Measurements from ENCODE around the gene RPS18.

The RPS18 gene

GRCh38 chr6:33295621-33296369, 23.9 kb downstream of the RPS18 start:
- no peak overlapping the region for H3K9ac ChIP-seq (ENCODE audit: low read length)
- H3K27me3 ChIP-seq (ENCODE audit: control insufficient read depth in 1 of 2, insufficient read depth in 2 of 2, low read length in 2 of 2), result no peaks in the 10 kb centered on the region
- no peak overlapping the region for H3K27ac ChIP-seq (ENCODE audit: low read depth, low read length)
- H3K36me3 ChIP-seq (ENCODE audit: insufficient read depth, low read length), result peaks cover 49% of the 10 kb centered on the region
- H3K4me3 ChIP-seq (ENCODE audit: low read depth in 1 of 2, low read length in 2 of 2), result no peak overlapping the region
- no peaks in the 10 kb centered on the region for H3K9me3 ChIP-seq (ENCODE audit: low read length)
- H3K4me1 ChIP-seq (ENCODE audit: insufficient read depth, low read length), result peaks cover 18% of the 10 kb centered on the region

- Histone ChIP-seq H3K4me1 (ENCODE audit: insufficient read depth, low read length) (peaks cover 18% of the 10 kb centered on the region), H3K9me3 (ENCODE audit: low read length) (no peaks in the 10 kb centered on the region), H3K36me3 (ENCODE audit: insufficient read depth, low read length) (peaks cover 40% of the 10 kb centered on the region), H3K4me3 (ENCODE audit: low read depth in 1 of 2, low read length in 2 of 2) (peak overlapping the region; percentile 24 to 63), H3K9ac (ENCODE audit: low read length) (peak overlapping the region; percentile 27), H3K27me3 (ENCODE audit: control insufficient read depth in 1 of 2, insufficient read depth in 2 of 2, low read length in 2 of 2) (no peaks in the 10 kb centered on the region), H3K27ac (ENCODE audit: low read depth, low read length) (peak overlapping the region; percentile 75)
These were observed 25.0 kb downstream of the RPS18 start for GRCh38 chr6:33296797-33297405.

- Histone ChIP-seq H3K27ac (ENCODE audit: low read depth, low read length) (peak overlapping the region; percentile 75), H3K4me1 (ENCODE audit: insufficient read depth, low read length) (peaks cover 18% of the 10 kb centered on the region), H3K9ac (ENCODE audit: low read length) (peak overlapping the region; percentile 27)
These were observed 25.6 kb downstream of the RPS18 start for GRCh38 chr6:33297406-33297955.

GRCh38 chr6:33297956-33298772, 26.3 kb downstream of the RPS18 start:
- no peaks in the 10 kb centered on the region for H3K9me3 ChIP-seq (ENCODE audit: low read length)
- H3K4me1 ChIP-seq (ENCODE audit: insufficient read depth, low read length), result peaks cover 18% of the 10 kb centered on the region
- peak overlapping the region; percentile 76 for H3K9ac ChIP-seq (ENCODE audit: low read length)
- no peaks in the 10 kb centered on the region for H3K27me3 ChIP-seq (ENCODE audit: control insufficient read depth in 1 of 2, insufficient read depth in 2 of 2, low read length in 2 of 2)
- H3K36me3 ChIP-seq (ENCODE audit: insufficient read depth, low read length), result peaks cover 28% of the 10 kb centered on the region
- H3K4me3 ChIP-seq (ENCODE audit: low read depth in 1 of 2, low read length in 2 of 2), result peak overlapping the region; percentile 86 to 96
- peak overlapping the region; percentile 98 for H3K27ac ChIP-seq (ENCODE audit: low read depth, low read length)

More at GRCh38 chr6:33297406-33297955, 25.6 kb downstream of the RPS18 start:
- Histone ChIP-seq H3K4me3 (ENCODE audit: low read depth in 1 of 2, low read length in 2 of 2) (peak overlapping the region; percentile 24 to 63), H3K36me3 (ENCODE audit: insufficient read depth, low read length) (peaks cover 35% of the 10 kb centered on the region), H3K27me3 (ENCODE audit: control insufficient read depth in 1 of 2, insufficient read depth in 2 of 2, low read length in 2 of 2) (no peaks in the 10 kb centered on the region), H3K9me3 (ENCODE audit: low read length) (no peaks in the 10 kb centered on the region)

GRCh38 chr6:33298773-33299236, 26.9 kb downstream of the RPS18 start, which contains the start of gene RGL2:
TSS of gene RGL2 (minus strand) at chr6:33298942. CDS start at chr6:33298610, 332 bp downstream.
- H3K9me3 ChIP-seq (ENCODE audit: low read length), result no peaks in the 10 kb centered on the region
- peak within 1 kb of the TSS; percentile 86 to 96 for H3K4me3 ChIP-seq (ENCODE audit: low read depth in 1 of 2, low read length in 2 of 2)
- H3K27me3 ChIP-seq (ENCODE audit: control insufficient read depth in 1 of 2, insufficient read depth in 2 of 2, low read length in 2 of 2), result no peaks in the 10 kb centered on the region
- H3K36me3 ChIP-seq (ENCODE audit: insufficient read depth, low read length), result peaks cover 24% of the 10 kb centered on the region
- peak within 1 kb of the TSS; percentile 98 for H3K27ac ChIP-seq (ENCODE audit: low read depth, low read length)
- H3K9ac ChIP-seq (ENCODE audit: low read length), result peak within 1 kb of the TSS; percentile 97
- H3K4me1 ChIP-seq (ENCODE audit: insufficient read depth, low read length), result peaks cover 18% of the 10 kb centered on the region

GRCh38 chr6:33299237-33299944, 27.5 kb downstream of the RPS18 start:
- H3K27me3 ChIP-seq (ENCODE audit: control insufficient read depth in 1 of 2, insufficient read depth in 2 of 2, low read length in 2 of 2), result no peaks in the 10 kb centered on the region
- peak overlapping the region; percentile 86 to 96 for H3K4me3 ChIP-seq (ENCODE audit: low read depth in 1 of 2, low read length in 2 of 2)
- peaks cover 25% of the 10 kb centered on the region for H3K36me3 ChIP-seq (ENCODE audit: insufficient read depth, low read length)
- peaks cover 18% of the 10 kb centered on the region for H3K4me1 ChIP-seq (ENCODE audit: insufficient read depth, low read length)
- H3K27ac ChIP-seq (ENCODE audit: low read depth, low read length), result peak overlapping the region; percentile 98
- H3K9me3 ChIP-seq (ENCODE audit: low read length), result no peaks in the 10 kb centered on the region
- peak overlapping the region; percentile 97 for H3K9ac ChIP-seq (ENCODE audit: low read length)

- Histone ChIP-seq H3K4me3 (ENCODE audit: low read depth in 1 of 2, low read length in 2 of 2) (no peak overlapping the region), H3K27ac (ENCODE audit: low read depth, low read length) (no peak overlapping the region), H3K4me1 (ENCODE audit: insufficient read depth, low read length) (peaks cover 14% of the 10 kb centered on the region), H3K36me3 (ENCODE audit: insufficient read depth, low read length) (peaks cover 31% of the 10 kb centered on the region), H3K27me3 (ENCODE audit: control insufficient read depth in 1 of 2, insufficient read depth in 2 of 2, low read length in 2 of 2) (no peaks in the 10 kb centered on the region), H3K9ac (ENCODE audit: low read length) (no peak overlapping the region), H3K9me3 (ENCODE audit: low read length) (no peaks in the 10 kb centered on the region)
These were observed 30.0 kb downstream of the RPS18 start for GRCh38 chr6:33301877-33302276.

- Histone ChIP-seq H3K4me3 (ENCODE audit: low read depth in 1 of 2, low read length in 2 of 2) (no peak overlapping the region), H3K9me3 (ENCODE audit: low read length) (no peaks in the 10 kb centered on the region), H3K9ac (ENCODE audit: low read length) (no peak overlapping the region), H3K36me3 (ENCODE audit: insufficient read depth, low read length) (peaks cover 31% of the 10 kb centered on the region), H3K27me3 (ENCODE audit: control insufficient read depth in 1 of 2, insufficient read depth in 2 of 2, low read length in 2 of 2) (no peaks in the 10 kb centered on the region), H3K4me1 (ENCODE audit: insufficient read depth, low read length) (peaks cover 7% of the 10 kb centered on the region), H3K27ac (ENCODE audit: low read depth, low read length) (no peak overlapping the region)
These were observed 32.3 kb downstream of the RPS18 start for GRCh38 chr6:33304216-33304615.

- peaks cover 5% of the 10 kb centered on the region for H3K4me1 ChIP-seq (ENCODE audit: insufficient read depth, low read length)
- no peak overlapping the region for H3K4me3 ChIP-seq (ENCODE audit: low read depth in 1 of 2, low read length in 2 of 2)
- H3K27ac ChIP-seq (ENCODE audit: low read depth, low read length), result no peak overlapping the region
- H3K9me3 ChIP-seq (ENCODE audit: low read length), result no peaks in the 10 kb centered on the region
- no peak overlapping the region for H3K9ac ChIP-seq (ENCODE audit: low read length)
- H3K27me3 ChIP-seq (ENCODE audit: control insufficient read depth in 1 of 2, insufficient read depth in 2 of 2, low read length in 2 of 2), result no peaks in the 10 kb centered on the region
- peaks cover 31% of the 10 kb centered on the region for H3K36me3 ChIP-seq (ENCODE audit: insufficient read depth, low read length)
These were observed 33.2 kb downstream of the RPS18 start for GRCh38 chr6:33305052-33305451.

GRCh38 chr6:33306356-33306755, 34.5 kb downstream of the RPS18 start:
- Histone ChIP-seq H3K27me3 (ENCODE audit: control insufficient read depth in 1 of 2, insufficient read depth in 2 of 2, low read length in 2 of 2) (no peaks in the 10 kb centered on the region), H3K4me3 (ENCODE audit: low read depth in 1 of 2, low read length in 2 of 2) (no peak overlapping the region), H3K36me3 (ENCODE audit: insufficient read depth, low read length) (peaks cover 31% of the 10 kb centered on the region), H3K4me1 (ENCODE audit: insufficient read depth, low read length) (no peaks in the 10 kb centered on the region), H3K27ac (ENCODE audit: low read depth, low read length) (no peak overlapping the region), H3K9me3 (ENCODE audit: low read length) (no peaks in the 10 kb centered on the region), H3K9ac (ENCODE audit: low read length) (no peak overlapping the region)
